HepG2 (cell line): ENCODE measurements around the gene HIRA.

Experiments used
- MZF1 ChIP-seq: sonication (generic); formaldehyde crosslinking; IDR thresholded peaks from 2 replicates; pipeline ENCODE4 v1.8.1; 2023; ENCODE audit warnings: mild to moderate bottlenecking, missing genetic modification reagents, borderline replicate concordance
- TAF1 ChIP-seq: sonication (generic); formaldehyde crosslinking; IDR thresholded peaks from 2 replicates; pipeline ENCODE4 v1.4.0; 2020; ENCODE audit warnings: missing genetic modification reagents

GRCh38 chr22:19343470-19343869, 88.1 kb downstream of the HIRA start:
- no peak for TF ChIP-seq TAF1 (CRISPR knock-in tag)
- TF ChIP-seq MZF1 (CRISPR knock-in tag), result no peak
